Transverse colon (tissue), 4 donors: ENCODE results near the gene SHB.

ENCODE experiments used
- EP300 ChIP-seq: sonication (generic); formaldehyde crosslinking; IDR thresholded peaks from one replicate; pipeline ENCODE4 v1.6.1; 2017; ENCODE audit warnings: antibody characterized with exemption, low read depth
- POLR2A ChIP-seq: fragments of 450-650 bp; IDR thresholded peaks from one replicate; pipeline ENCODE4 v1.6.1; 2016; ENCODE audit warnings: antibody characterized with exemption, mild to moderate bottlenecking, moderate library complexity
- POLR2AphosphoS5 ChIP-seq, 3 donors: sonication (generic); formaldehyde crosslinking; IDR thresholded peaks; one replicate each; pipeline ENCODE4 v1.6.1; 2016; ENCODE audit warnings: antibody characterized with exemption in 3 of 3
- TF ChIP-seq, protein P1 (sequence below), 5 experiments: fragments of 200-600 bp in 3 of 5; fragments of 450-650 bp in 2 of 5; sonication (generic) in 3 of 5; IDR thresholded peaks; 1 replicate in 2 of 5; 2 replicates in 3 of 5; pipeline ENCODE4 v1.5.1; 2016 to 2017; ENCODE audit warnings: antibody characterized with exemption in 5 of 5, inconsistent platforms in 3 of 5, mild to moderate bottlenecking in 2 of 5, moderate library complexity in 1 of 5

DNA sequence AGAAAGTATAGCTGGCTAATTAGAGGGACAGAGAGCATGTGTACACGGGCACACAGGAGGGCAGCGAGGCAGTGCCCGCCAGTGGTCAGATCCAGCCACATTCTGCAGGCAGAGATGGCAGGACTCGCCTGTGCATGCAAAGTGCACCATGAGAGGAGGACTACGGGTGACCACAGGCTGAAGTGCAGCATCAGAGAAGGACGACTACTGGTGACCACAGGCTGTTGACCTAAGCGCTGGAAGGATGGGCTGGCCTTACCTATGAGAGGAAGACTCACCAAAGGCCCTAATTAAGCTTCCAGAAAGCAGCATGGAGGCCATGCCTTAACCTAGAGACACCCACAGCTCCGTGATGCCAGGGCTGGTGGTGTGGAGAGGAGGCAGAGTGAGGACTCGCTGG is 110.9 kb downstream of the SHB start:
- TF ChIP-seq, protein P1, sequence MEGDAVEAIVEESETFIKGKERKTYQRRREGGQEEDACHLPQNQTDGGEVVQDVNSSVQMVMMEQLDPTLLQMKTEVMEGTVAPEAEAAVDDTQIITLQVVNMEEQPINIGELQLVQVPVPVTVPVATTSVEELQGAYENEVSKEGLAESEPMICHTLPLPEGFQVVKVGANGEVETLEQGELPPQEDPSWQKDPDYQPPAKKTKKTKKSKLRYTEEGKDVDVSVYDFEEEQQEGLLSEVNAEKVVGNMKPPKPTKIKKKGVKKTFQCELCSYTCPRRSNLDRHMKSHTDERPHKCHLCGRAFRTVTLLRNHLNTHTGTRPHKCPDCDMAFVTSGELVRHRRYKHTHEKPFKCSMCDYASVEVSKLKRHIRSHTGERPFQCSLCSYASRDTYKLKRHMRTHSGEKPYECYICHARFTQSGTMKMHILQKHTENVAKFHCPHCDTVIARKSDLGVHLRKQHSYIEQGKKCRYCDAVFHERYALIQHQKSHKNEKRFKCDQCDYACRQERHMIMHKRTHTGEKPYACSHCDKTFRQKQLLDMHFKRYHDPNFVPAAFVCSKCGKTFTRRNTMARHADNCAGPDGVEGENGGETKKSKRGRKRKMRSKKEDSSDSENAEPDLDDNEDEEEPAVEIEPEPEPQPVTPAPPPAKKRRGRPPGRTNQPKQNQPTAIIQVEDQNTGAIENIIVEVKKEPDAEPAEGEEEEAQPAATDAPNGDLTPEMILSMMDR (IDR thresholded peaks at IDR 0.05) = no peak
- TF ChIP-seq POLR2A (no peak), EP300 (no peak), POLR2AphosphoS5 (IDR thresholded peaks at IDR 0.05) (no peak)
